PFSK-1 (cell line): ENCODE measurements around the gene WFS1.

Experiments used
- FOXP2 ChIP-seq: optimal IDR thresholded peaks from 2 replicates; pipeline ENCODE3; 2011; ENCODE audit warnings: borderline replicate concordance, control low read depth, inconsistent platforms; ENCODE audit not compliant: insufficient read depth; ENCODE audit errors: extremely low read length, extremely low read depth
- POLR2AphosphoS5 ChIP-seq: IDR thresholded peaks from 2 replicates; pipeline ENCODE4 v1.6.1; 2012; ENCODE audit warnings: low read depth, mild to moderate bottlenecking, control low read depth, low read length, moderate library complexity
- REST ChIP-seq, 2 experiments: IDR thresholded peaks; 2 replicates each; pipeline versions ENCODE4 v1.6.1 to v1.8.0; 2011 to 2012; ENCODE audit warnings: low read depth in 2 of 2, low read length in 2 of 2, control low read depth in 1 of 2, inconsistent platforms in 1 of 2, mild to moderate bottlenecking in 1 of 2, moderate library complexity in 1 of 2; ENCODE audit not compliant: insufficient read depth in 1 of 2
- SIN3A ChIP-seq: IDR thresholded peaks from 2 replicates; pipeline ENCODE4 v1.6.1; 2012; ENCODE audit warnings: mild to moderate bottlenecking, low read length, moderate library complexity, borderline replicate concordance; ENCODE audit not compliant: insufficient read depth
- TAF1 ChIP-seq: IDR thresholded peaks from 2 replicates; pipeline ENCODE4 v1.6.1; 2012; ENCODE audit warnings: low read length, control low read depth, borderline replicate concordance; ENCODE audit not compliant: insufficient read depth

WFS1 gene

GRCh38 chr4:6337331-6337935 is 67.8 kb downstream of the WFS1 start:
- TF ChIP-seq TAF1 (no peak), POLR2AphosphoS5 (no peak), SIN3A (no peak), REST (IDR thresholded peaks at IDR 0.05; ENCODE audit: insufficient read depth in 1 of 2, low read depth in 2 of 2, low read length in 2 of 2) (no peak), FOXP2 (no peak)

- no peak for TF ChIP-seq SIN3A
- no peak for TF ChIP-seq POLR2AphosphoS5
- TF ChIP-seq REST (IDR thresholded peaks at IDR 0.05; ENCODE audit: insufficient read depth in 1 of 2, low read depth in 2 of 2, low read length in 2 of 2), result no peak
- no peak for TF ChIP-seq FOXP2
- TF ChIP-seq TAF1, result no peak
These were observed 68.7 kb downstream of the WFS1 start for GRCh38 chr4:6338175-6338950.

GRCh38 chr4:6338951-6339817 is 69.5 kb downstream of the WFS1 start:
- TF ChIP-seq TAF1 (no peak), FOXP2 (no peak), POLR2AphosphoS5 (no peak), SIN3A (no peak), REST (IDR thresholded peaks at IDR 0.05; ENCODE audit: insufficient read depth in 1 of 2, low read depth in 2 of 2, low read length in 2 of 2) (no peak)

- TF ChIP-seq POLR2AphosphoS5, result no peak
- TF ChIP-seq REST (IDR thresholded peaks at IDR 0.05; ENCODE audit: insufficient read depth in 1 of 2, low read depth in 2 of 2, low read length in 2 of 2), result no peak
- no peak for TF ChIP-seq FOXP2
- no peak for TF ChIP-seq SIN3A
- TF ChIP-seq TAF1, result no peak
These were observed 70.3 kb downstream of the WFS1 start for GRCh38 chr4:6339818-6340445.
